Mucosa of descending colon (tissue), 3 donors: ENCODE data around the gene AADAC. TPM values are rescaled to one million over a fixed set of nuclear protein-coding genes. Genes with fewer than 3 reads are reported as not detected.
"Not testable (repeated sequence)": the region's sequence is repeated elsewhere in the genome, so short reads cannot be mapped to it uniquely, and the experiment has no call there.

Source experiments
- ATAC-seq: fragments of 200-7000 bp; cut with Tn5 transposase; one replicate; pipeline ENCODE4 v1.9.1; 2020; ENCODE audit warnings: mild to moderate bottlenecking, moderate library complexity
- DNase-seq, 3 donors: peaks; one replicate each; pipeline ENCODE4 v3.0.0-alpha.2; 2020
- H3K36me3 ChIP-seq: fragments of 200-600 bp; one replicate; pipeline ENCODE4 v1.8.0; 2021; ENCODE audit warnings: low read depth, mild to moderate bottlenecking
- H3K4me1 ChIP-seq: fragments of 200-600 bp; one replicate; pipeline ENCODE4 v1.8.0; 2021; ENCODE audit warnings: low read depth, mild to moderate bottlenecking
- H3K4me3 ChIP-seq: fragments of 200-600 bp; one replicate; pipeline ENCODE4 v1.8.0; 2021; ENCODE audit warnings: mild to moderate bottlenecking
- H3K9me3 ChIP-seq: fragments of 200-600 bp; one replicate; pipeline ENCODE4 v1.8.0; 2021; ENCODE audit warnings: mild to moderate bottlenecking
- CTCF ChIP-seq: fragments of 200-600 bp; IDR thresholded peaks from one replicate; pipeline ENCODE4 v1.8.0; 2022; ENCODE audit warnings: antibody characterized with exemption, mild to moderate bottlenecking
- intact Hi-C, 2 donors: fragments of 100-400 bp; cut with DNase I in 1 of 2; cut with micrococcal nuclease in 1 of 2; formaldehyde crosslinking; loops; one replicate each; pipeline versions ENCODE4 v1.11.0 to v1.11.1; 2022; cut with DNase I, micrococcal nuclease
- total RNA-seq, 3 donors: library from RNA; stranded (reverse); fragmentation: NEBNext Ultra II Directional in 2 of 3; extraction: Animal tissue kit (Norgen Biotek cat#: 25700) in 2 of 3; gene quantifications; one replicate each; pipeline versions ENCODE4 v1.2.1 to v1.2.4, GENCODE V29; 2021 to 2023
- donor health status: DM: no; HTN: no; CAD: no; lungs with moderate emphysema.
- donor health status: DM: no; HTN: no; CAD: no.
- donor health status: DM: no; HTN: yes; CAD: no.

AADAC gene
- total RNA-seq, 3 donors from 2014 or later: 0.19 to 0.35 TPM; not detected in 1

- peaks cover 6% of the 10 kb centered on the region for H3K4me1 ChIP-seq
- no peak for TF ChIP-seq CTCF
- H3K36me3 ChIP-seq: no peaks in the 10 kb centered on the region
- DNase-seq: no peak
- no peak overlapping the region for H3K4me3 ChIP-seq
- no peak for ATAC-seq
- intact Hi-C loops: no loop called here
- no peaks in the 10 kb centered on the region for H3K9me3 ChIP-seq
Measured at GRCh38 chr3:151776259-151776740, 37.6 kb upstream of the AADAC start.

DNA sequence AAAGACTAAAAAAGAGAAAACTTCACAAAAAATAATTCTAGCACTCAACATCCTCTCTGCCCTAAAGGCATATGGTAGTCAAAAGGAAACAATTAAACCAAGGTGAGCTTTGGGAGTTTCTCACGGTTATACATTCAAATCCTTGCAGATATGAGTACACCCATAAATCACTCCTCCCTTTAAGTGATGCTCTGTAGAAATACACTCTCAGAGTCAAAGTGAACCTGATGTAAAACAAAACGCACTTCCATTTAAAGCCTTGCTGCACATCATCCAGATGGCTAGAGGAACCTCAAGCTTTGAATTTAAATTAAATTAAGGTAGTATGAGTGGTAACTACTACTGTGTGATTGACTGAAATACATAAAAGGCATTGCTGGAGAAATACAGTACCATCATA lies 36.0 kb upstream of the AADAC start:
- intact Hi-C loops: no loop called here
- H3K4me3 ChIP-seq: no peak overlapping the region
- no peak for DNase-seq
- no peak for ATAC-seq
- no peak for TF ChIP-seq CTCF
- peaks cover 6% of the 10 kb centered on the region for H3K4me1 ChIP-seq
- H3K9me3 ChIP-seq: no peaks in the 10 kb centered on the region
- no peaks in the 10 kb centered on the region for H3K36me3 ChIP-seq

DNA sequence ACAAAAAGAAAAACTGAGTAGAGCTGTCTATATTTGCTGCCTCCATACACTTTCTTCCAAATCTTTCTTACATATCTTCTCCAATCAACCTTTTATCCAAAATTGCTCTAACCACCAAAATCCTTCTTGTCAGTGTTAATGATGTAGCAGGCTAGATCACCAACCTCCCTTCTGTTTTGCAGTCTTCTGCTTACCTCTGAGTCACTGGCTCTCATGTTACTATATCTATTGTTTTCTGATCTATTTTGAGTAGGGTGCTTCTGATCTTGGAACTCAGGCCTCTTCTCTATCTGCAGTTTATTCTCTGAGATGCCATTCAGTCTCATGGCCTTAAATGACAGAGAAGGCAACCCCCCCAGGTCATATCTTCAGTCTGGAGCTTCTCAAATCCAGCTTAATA lies 26.3 kb upstream of the AADAC start:
- no peaks in the 10 kb centered on the region for H3K4me1 ChIP-seq
- no peaks in the 10 kb centered on the region for H3K9me3 ChIP-seq
- intact Hi-C loops: no loop called here
- no peak overlapping the region for H3K4me3 ChIP-seq
- TF ChIP-seq CTCF: no peak
- no peaks in the 10 kb centered on the region for H3K36me3 ChIP-seq
- no peak for DNase-seq
- ATAC-seq: no peak

- intact Hi-C loops: no loop called here
- no peak for DNase-seq
- Histone ChIP-seq H3K36me3 (no peaks in the 10 kb centered on the region), H3K4me3 (no peak overlapping the region), H3K9me3 (no peaks in the 10 kb centered on the region), H3K4me1 (no peaks in the 10 kb centered on the region)
- no peak for TF ChIP-seq CTCF
- no peak for ATAC-seq
Measured at GRCh38 chr3:151788401-151788800, 25.5 kb upstream of the AADAC start.

- H3K4me1 ChIP-seq: no peaks in the 10 kb centered on the region
- intact Hi-C loops: no loop called here
- H3K36me3 ChIP-seq: no peaks in the 10 kb centered on the region
- no peak for DNase-seq
- ATAC-seq: no peak
- H3K9me3 ChIP-seq: no peaks in the 10 kb centered on the region
- TF ChIP-seq CTCF: no peak
- H3K4me3 ChIP-seq: no peak overlapping the region
Measured at GRCh38 chr3:151789853-151790463, 24.0 kb upstream of the AADAC start.

GRCh38 chr3:151790763-151791162 lies 23.2 kb upstream of the AADAC start:
- ATAC-seq, H3K36me3 ChIP-seq, DNase-seq, H3K4me1 ChIP-seq, intact Hi-C loops, H3K9me3 ChIP-seq, H3K4me3 ChIP-seq: not testable (repeated sequence)
